Activated CD4-positive, alpha-beta T cell treated with anti-CD3 and anti-CD28 coated beads for 48 hours (primary cell): ENCODE results near the gene EEPD1.

Source experiments
- DNase-seq: peaks from one replicate; pipeline ENCODE4 v3.0.0-alpha.2; 2020

The EEPD1 gene

GRCh38 chr7:36284456-36285090 is 131.5 kb downstream of the EEPD1 start:
- DNase-seq: no peak

DNA sequence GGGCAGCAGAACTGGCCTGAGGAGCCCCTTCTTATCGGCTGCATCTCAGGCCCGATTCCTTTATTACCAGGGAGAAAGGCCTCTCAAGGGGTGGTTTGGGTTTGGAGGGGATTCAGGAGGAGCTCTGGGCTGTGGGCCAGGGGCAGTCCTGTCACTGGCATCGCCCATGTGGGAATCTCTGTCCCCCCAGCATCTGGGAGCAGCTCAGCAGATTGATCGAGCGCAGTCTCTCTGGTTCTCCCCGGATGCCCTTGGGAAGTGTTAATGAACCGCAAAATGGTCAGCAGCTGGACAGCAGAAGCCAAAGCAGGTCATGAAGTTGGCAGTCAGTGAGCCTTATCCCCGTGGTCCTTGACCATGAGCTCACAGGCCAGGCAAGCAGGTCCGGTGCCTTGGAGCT is 132.2 kb downstream of the EEPD1 start:
- no peak for DNase-seq

- peak; percentile 54 for DNase-seq
These were observed 133.2 kb downstream of the EEPD1 start for GRCh38 chr7:36286226-36286625.

GRCh38 chr7:36286688-36287087 is 133.6 kb downstream of the EEPD1 start:
- DNase-seq: no peak

GRCh38 chr7:36287371-36288241 is 134.6 kb downstream of the EEPD1 start:
- DNase-seq: peak; percentile 53

- DNase-seq: no peak
These were observed 135.4 kb downstream of the EEPD1 start for GRCh38 chr7:36288501-36288900.

DNA sequence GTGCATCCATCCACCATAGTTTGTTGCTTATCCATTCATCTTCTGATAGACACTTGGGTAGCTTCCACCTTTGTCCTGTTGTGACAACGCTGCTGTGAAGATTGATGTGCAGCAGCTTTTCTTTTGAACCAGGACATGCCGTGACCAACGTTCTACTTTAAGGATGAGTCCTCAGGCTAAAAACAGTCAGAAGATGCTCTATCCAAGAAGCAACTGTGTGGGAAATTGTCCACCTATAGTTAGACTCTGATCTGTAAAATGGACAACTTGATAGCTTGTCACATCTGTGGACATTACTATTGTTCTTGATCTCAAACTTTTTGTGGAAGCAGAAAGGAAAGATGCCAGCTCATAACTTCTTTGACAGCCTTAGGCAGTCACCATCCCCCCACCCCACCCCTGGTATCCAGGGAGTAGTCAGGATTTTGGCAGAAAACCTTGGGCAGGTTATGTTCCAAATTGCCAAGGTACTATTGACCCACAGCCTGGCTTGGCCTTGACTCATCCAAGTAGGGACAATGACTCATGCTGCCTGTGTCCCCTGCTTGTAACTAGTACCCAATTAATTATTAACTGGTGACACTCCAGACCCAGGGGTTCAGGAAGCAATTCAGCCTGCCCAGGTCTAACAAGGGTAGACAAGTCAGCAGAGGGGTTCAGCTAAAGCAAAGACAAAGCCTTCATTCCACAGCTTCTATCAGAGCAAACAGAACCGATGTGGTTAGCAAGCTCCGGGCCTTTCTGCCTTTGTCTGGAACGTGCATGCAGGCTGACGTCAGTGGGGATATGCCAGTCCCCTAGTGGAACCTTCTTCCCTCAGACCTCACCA is 137.0 kb downstream of the EEPD1 start:
- DNase-seq: no peak

- DNase-seq: peak; percentile 84
These were observed 138.6 kb downstream of the EEPD1 start for GRCh38 chr7:36291387-36292316.

DNA sequence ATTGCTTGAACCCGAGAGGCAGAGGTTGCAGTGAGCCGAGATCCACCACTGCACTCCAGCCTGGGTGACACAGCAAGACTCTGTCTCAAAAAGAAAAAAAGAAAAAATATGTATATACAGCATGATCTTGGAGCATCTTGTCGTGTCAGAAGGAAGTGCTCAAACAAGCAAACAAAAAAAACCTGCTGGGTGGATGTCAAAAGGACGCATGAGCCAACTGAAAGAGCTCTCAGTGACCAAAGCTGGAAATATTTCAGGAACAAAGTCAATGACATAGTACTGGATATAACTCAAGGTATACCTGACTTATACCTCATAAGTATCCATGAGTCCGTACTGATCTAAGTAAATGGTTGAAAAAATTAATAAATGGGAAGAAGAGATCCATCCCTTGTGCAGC is 142.0 kb downstream of the EEPD1 start:
- no peak for DNase-seq

GRCh38 chr7:36296284-36296683 is 143.2 kb downstream of the EEPD1 start:
- DNase-seq: no peak

GRCh38 chr7:36297364-36298009 is 144.4 kb downstream of the EEPD1 start:
- DNase-seq: no peak

DNA sequence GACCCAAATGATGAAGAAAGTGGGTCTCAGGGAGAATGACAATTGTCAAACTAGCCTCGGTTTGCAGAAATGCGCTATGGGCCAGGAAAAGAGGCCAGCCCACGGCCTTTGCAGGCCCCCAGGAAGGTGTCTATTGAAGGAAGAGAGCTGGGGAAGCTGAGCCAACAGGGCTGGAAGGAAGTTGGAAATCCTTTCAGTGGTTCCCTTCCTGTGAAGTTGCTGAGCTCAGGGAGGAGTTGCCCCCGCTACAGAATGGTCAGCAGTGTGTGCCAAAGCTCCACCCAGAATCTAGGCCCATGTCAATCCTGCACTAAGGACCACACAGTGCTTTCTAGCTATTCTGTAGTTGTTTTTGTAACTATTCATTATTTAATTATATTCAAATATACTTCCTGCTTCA is 145.1 kb downstream of the EEPD1 start:
- DNase-seq: no peak

- DNase-seq: no peak
These were observed 146.2 kb downstream of the EEPD1 start for GRCh38 chr7:36299223-36299774.

DNA sequence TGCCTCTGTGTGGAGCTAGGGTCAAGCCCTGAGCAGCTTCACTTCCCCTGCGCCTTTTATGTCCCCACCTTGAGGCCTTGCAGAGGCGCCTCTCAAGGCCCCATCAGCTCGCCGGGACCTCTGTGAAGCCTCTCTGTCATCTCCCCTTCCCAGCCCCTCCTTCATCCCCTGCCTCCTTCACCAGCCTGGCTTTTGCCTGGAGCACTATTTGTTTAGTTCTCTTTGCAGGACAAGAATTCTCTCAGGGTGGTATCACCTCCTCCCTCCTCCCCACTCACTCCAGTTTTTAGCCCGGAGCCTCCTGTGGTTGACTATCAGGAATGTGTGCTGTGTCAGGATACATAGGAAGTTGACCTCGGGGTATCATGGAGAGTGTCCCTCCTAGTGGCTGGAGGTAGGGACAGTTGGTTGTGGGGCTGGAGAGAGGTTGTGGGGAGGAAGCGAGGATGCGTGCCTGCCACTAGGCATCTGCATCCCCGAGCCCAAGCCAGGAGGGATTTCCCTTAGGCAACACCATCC is 146.8 kb downstream of the EEPD1 start:
- no peak for DNase-seq

DNA sequence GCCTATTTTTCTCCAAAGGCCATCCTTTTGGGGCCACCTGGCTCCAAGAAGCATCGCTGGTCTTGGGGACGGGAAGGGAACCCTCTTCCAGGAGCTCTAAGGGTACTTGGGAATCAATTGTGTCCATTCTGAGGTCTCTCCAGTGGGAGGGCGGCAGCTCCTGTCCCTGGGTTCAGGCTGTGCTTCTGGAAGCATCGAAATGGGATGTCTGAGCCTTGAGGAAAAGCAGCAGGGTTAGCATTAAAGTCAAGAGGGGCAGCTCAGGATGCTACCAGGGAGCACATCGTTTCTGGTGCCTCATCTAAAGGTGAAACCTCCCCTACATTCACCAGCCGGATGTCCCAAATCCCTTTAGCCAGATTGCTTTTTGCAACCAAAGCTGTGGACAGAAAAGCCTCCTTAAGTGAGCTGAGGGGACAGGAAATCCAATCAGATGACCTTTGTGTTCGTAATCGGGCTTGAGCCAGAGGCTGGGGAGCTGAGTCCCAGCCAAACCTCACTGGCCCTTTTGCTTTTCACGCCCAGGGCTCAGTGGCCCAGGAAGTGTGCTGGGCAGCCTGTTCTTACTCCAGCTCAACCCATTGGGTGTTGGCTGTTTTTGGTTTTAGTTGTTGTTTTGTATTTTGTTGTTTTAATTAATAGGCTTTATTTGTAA is 147.8 kb downstream of the EEPD1 start:
- DNase-seq: no peak

DNA sequence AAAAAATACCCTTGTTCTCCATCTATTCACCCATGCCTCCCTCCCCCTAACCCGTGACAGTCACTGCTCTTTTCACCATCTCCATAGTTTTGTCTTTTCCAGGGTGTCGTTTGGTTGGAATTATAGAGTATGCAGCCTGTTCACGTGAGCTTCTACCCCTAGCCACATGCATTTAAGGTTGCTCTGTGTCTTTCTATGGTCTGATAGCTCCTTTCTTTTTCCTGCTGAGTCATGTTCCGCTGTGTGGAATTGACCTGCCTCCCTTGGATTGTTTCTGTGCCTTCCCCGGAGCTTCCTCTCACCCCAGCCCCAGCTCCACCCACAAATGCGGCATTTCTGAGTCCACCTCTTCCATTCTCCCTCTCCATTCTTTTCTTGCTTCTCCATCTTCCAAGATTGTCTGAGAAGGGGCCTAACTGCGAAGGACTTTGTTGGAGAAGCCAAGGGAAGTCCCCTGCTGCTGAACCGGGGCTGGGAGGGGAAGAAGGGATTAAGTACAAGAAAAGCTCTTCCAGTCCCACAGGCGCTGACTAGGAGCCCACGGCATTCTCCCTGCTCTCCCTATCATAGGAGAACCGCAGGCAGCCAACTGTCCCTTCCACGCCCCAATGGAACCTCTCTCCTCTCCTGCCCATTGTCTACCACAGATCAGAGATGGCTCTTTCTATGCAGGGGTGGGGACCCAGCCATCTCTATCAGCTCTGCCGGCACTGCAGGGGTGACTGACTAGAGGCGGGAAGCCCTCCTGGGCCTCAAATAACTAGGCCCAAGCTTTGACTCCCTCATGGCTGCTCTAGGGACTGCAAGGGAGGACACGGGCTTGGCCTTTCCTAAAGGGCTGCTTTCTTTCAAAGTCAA is 149.1 kb downstream of the EEPD1 start:
- no peak for DNase-seq

DNA sequence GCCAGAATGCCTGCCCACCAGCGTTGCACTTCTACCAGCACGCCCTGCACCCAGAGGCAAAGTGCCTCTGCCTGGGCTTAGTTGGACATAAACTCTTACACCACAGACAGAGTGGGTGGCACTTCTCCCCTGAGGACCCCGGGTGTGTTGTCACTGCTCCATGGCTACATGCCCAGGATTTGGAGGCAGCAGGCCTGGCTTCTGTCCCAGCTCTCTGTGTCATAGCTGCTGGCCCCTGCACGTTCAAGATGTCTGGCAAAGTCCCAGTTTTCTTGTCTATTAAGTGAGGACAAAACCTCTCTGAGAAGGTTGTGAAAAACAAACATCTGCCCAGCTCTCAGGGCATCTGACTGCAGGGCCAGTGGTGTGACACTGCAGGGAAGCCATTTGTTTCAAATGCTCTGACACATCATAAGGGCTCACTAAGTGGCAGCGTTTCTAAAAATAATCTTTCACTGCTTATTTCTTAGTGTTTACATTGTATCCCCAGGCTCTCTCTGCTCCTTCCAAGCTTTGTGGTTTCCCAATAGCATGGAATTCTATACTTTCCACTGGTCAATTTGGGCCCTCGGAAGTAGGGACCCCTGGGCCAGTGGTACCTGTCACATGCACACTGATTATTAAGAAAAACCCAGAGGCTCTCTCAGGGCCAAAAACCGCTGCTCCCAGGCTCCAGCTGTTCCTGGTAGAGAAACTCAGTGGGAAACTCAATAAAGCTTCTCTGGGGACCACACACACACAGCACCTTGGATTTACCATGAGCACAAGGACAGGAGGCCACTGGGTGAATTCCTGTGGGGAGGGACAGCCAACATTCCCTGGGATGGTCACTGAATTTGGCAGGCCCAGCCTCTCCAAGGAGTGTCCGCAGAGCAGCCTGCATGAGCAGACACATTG is 150.4 kb downstream of the EEPD1 start:
- no peak for DNase-seq

GRCh38 chr7:36304099-36304425 is 151.0 kb downstream of the EEPD1 start:
- DNase-seq: no peak

DNA sequence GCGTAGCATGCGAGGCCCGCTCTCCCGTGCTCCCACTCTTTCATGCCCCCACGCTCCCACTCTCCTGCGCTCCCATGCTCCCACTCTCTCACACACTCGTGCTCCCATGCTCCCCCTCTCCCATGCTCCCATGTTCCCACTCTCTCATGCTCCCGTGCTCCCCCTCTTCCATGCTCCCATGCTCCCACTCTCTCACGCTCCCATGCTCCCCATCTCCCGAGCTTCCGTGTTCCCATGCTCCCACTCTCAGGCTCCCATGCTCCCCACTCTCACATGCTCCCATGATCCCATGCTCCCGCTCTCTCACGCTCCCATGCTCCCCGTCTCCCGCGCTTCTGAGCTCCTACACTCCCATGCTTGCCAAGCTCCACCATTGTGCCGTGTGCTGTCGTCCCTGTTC is 152.2 kb downstream of the EEPD1 start:
- DNase-seq: no peak
